Measurements from ENCODE around the gene SPACDR. TPM values are rescaled to one million over a fixed set of nuclear protein-coding genes. Genes with fewer than 3 reads are reported as not detected.

Gene SPACDR
- total RNA-seq: 8.4 TPM in 1 of 2 replicates, not detected in the other

GRCh38 chr7:100464210-100464660, at the start of gene SPACDR:
Gene SPACDR, minus strand, starts transcription at chr7:100464260. Its CDS starts 235 bp downstream, at chr7:100464025.

GRCh38 chr7:100483722-100484672, 19.9 kb upstream of the SPACDR start, which contains the start of gene NYAP1:
Gene NYAP1, plus strand, starts transcription at chr7:100483927. Its CDS starts 1,385 bp downstream, at chr7:100485312.

GRCh38 chr7:100478958-100479660, 15.0 kb upstream of the SPACDR start, which contains the start of gene TSC22D4:
Gene TSC22D4, minus strand, starts transcription at chr7:100479214. Its CDS starts 1,176 bp downstream, at chr7:100478038.

GRCh38 chr7:100429637-100430492, 34.2 kb downstream of the SPACDR start, which contains the start of gene MEPCE:
Gene MEPCE, plus strand, starts transcription at chr7:100429831. Its CDS starts 188 bp downstream, at chr7:100430019.

GRCh38 chr7:100428199-100428966, 35.7 kb downstream of the SPACDR start, which contains the start of gene ZCWPW1:
Gene ZCWPW1, minus strand, starts transcription at chr7:100428703. Its CDS starts 8,054 bp downstream, at chr7:100420649.

Other genes starting within 250 kb of the SPACDR start
- not detected in 2 replicates for gene PVRIG, start 244.3 kb downstream of the SPACDR start, total RNA-seq
- not detected in 2 replicates for gene SPDYE3, start 156.6 kb downstream of the SPACDR start, total RNA-seq
- 6.8 and 12.7 TPM in 2 replicates for gene PILRB, start 106.1 kb downstream of the SPACDR start, total RNA-seq
- 2.2 and 5.6 TPM in 2 replicates for gene PILRA, start 90.8 kb downstream of the SPACDR start, total RNA-seq
- 0.58 and 2.4 TPM in 2 replicates for gene ZCWPW1, start 35.6 kb downstream of the SPACDR start, total RNA-seq
- 25.7 and 32.7 TPM in 2 replicates for gene MEPCE, start 34.4 kb downstream of the SPACDR start, total RNA-seq
- gene PPP1R35, start 27.8 kb downstream of the SPACDR start, total RNA-seq: 23.6 and 33.3 TPM in 2 replicates
- gene TSC22D4, start 15.0 kb upstream of the SPACDR start, total RNA-seq: 48.1 and 49.1 TPM in 2 replicates
- 2.6 and 3.4 TPM in 2 replicates for gene NYAP1, start 19.7 kb upstream of the SPACDR start, total RNA-seq
- 20.5 and 38.2 TPM in 2 replicates for gene AGFG2, start 74.9 kb upstream of the SPACDR start, total RNA-seq
- gene SAP25, start 109.6 kb upstream of the SPACDR start, total RNA-seq: 0.93 and 2.4 TPM in 2 replicates
- gene LRCH4, start 121.9 kb upstream of the SPACDR start, total RNA-seq: 46.8 and 48.4 TPM in 2 replicates
- 0.12 TPM in 1 of 2 replicates, not detected in the other for gene FBXO24, start 122.1 kb upstream of the SPACDR start, total RNA-seq
- gene PCOLCE, start 138.1 kb upstream of the SPACDR start, total RNA-seq: 579 and 757 TPM in 2 replicates
- 15.6 and 21.6 TPM in 2 replicates for gene MOSPD3, start 148.3 kb upstream of the SPACDR start, total RNA-seq
- gene TFR2, start 177.3 kb upstream of the SPACDR start, total RNA-seq: 0.47 TPM in 1 of 2 replicates, not detected in the other
- gene ACTL6B, start 192.2 kb upstream of the SPACDR start, total RNA-seq: not detected in 2 replicates
- gene GNB2, start 209.5 kb upstream of the SPACDR start, total RNA-seq: 201 and 244 TPM in 2 replicates
- 13.8 and 18.6 TPM in 2 replicates for gene GIGYF1, start 230.0 kb upstream of the SPACDR start, total RNA-seq
- gene POP7, start 241.9 kb upstream of the SPACDR start, total RNA-seq: 25.4 and 34.2 TPM in 2 replicates

Measured in pericardium fibroblast (primary cell).